Activated gamma-delta T cell treated with anti-CD3 and anti-CD28 coated beads, Interleukin-2, amount 50 U/mL, for 16 hours (primary cell): Measurements from ENCODE around the gene PPP2R2C.

Experiments used
- DNase-seq: peaks from one replicate; pipeline ENCODE4 v3.0.0-alpha.2; 2020; ENCODE audit warnings: low read depth

PPP2R2C gene

GRCh38 chr4:6469144-6469543 lies 3.3 kb downstream of the PPP2R2C start:
- DNase-seq, result no peak

- no peak for DNase-seq
These were observed 4.0 kb downstream of the PPP2R2C start for GRCh38 chr4:6468376-6468775.

GRCh38 chr4:6467600-6467999 lies 4.8 kb downstream of the PPP2R2C start:
- DNase-seq, result no peak

GRCh38 chr4:6466756-6467381 lies 5.5 kb downstream of the PPP2R2C start:
- DNase-seq, result no peak

GRCh38 chr4:6465955-6466354 lies 6.5 kb downstream of the PPP2R2C start:
- DNase-seq, result no peak

GRCh38 chr4:6464842-6465588 lies 7.4 kb downstream of the PPP2R2C start:
- no peak for DNase-seq

- DNase-seq, result no peak
These were observed 8.8 kb downstream of the PPP2R2C start for GRCh38 chr4:6463311-6464289.

GRCh38 chr4:6461301-6462165 lies 10.9 kb downstream of the PPP2R2C start:
- no peak for DNase-seq

- no peak for DNase-seq
These were observed 11.5 kb downstream of the PPP2R2C start for GRCh38 chr4:6460876-6461275.

GRCh38 chr4:6458528-6458927 lies 13.9 kb downstream of the PPP2R2C start:
- DNase-seq, result no peak

GRCh38 chr4:6456450-6456849 lies 16.0 kb downstream of the PPP2R2C start:
- no peak for DNase-seq

GRCh38 chr4:6454112-6454910 lies 18.1 kb downstream of the PPP2R2C start:
- no peak for DNase-seq

GRCh38 chr4:6453688-6453990 lies 18.8 kb downstream of the PPP2R2C start:
- DNase-seq, result no peak

GRCh38 chr4:6452897-6453687 lies 19.3 kb downstream of the PPP2R2C start:
- no peak for DNase-seq

GRCh38 chr4:6452116-6452896 lies 20.1 kb downstream of the PPP2R2C start:
- no peak for DNase-seq

GRCh38 chr4:6451309-6451708 lies 21.1 kb downstream of the PPP2R2C start:
- no peak for DNase-seq

- DNase-seq, result no peak
These were observed 21.7 kb downstream of the PPP2R2C start for GRCh38 chr4:6450709-6451108.

- no peak for DNase-seq
These were observed 22.6 kb downstream of the PPP2R2C start for GRCh38 chr4:6449746-6450369.

- no peak for DNase-seq
These were observed 23.1 kb downstream of the PPP2R2C start for GRCh38 chr4:6449335-6449734.
